Heart right ventricle (tissue), 16 donors: ENCODE results near the gene GPRC5C. TPM values are rescaled to one million over a fixed set of nuclear protein-coding genes. Genes with fewer than 3 reads are reported as not detected.

Experiments used
- ATAC-seq, 8 donors: fragments of 200-7000 bp; cut with Tn5 transposase; one replicate each; pipeline ENCODE4 v1.9.1; 2020; ENCODE audit warnings: mild to moderate bottlenecking in 8 of 8, moderate library complexity in 8 of 8, moderate number of reproducible peaks in 1 of 8
- DNase-seq, 2 donors: peaks; one replicate each; pipeline ENCODE4 v3.0.0-alpha.2; 2020
- H3K27ac ChIP-seq, 10 donors: fragments of 200-600 bp; sonication (generic) in 2 of 10; one replicate each; pipeline versions ENCODE4 v1.5.0 to v1.8.0; 2020 to 2022; ENCODE audit warnings: mild to moderate bottlenecking in 3 of 10
- H3K27me3 ChIP-seq, 7 donors: fragments of 200-600 bp; one replicate each; pipeline ENCODE4 v1.8.0; 2021 to 2022; ENCODE audit warnings: mild to moderate bottlenecking in 2 of 7
- H3K36me3 ChIP-seq, 9 donors: fragments of 200-600 bp; sonication (generic) in 1 of 9; one replicate each; pipeline versions ENCODE4 v1.5.0 to v1.8.0; 2020 to 2022; ENCODE audit warnings: mild to moderate bottlenecking in 2 of 9
- H3K4me1 ChIP-seq, 9 donors: fragments of 200-600 bp; sonication (generic) in 1 of 9; one replicate each; pipeline versions ENCODE4 v1.5.0 to v1.8.0; 2020 to 2022; ENCODE audit warnings: mild to moderate bottlenecking in 4 of 9
- H3K4me3 ChIP-seq, 10 donors: fragments of 200-600 bp; sonication (generic) in 2 of 10; one replicate each; pipeline versions ENCODE4 v1.5.0 to v1.8.0; 2020 to 2022; ENCODE audit warnings: mild to moderate bottlenecking in 7 of 10, moderate library complexity in 2 of 10
- H3K9me3 ChIP-seq, 11 donors: fragments of 200-600 bp in 10 of 11; sonication (generic) in 2 of 11; one replicate each; pipeline versions ENCODE4 v1.5.0 to v1.8.0; 2013 to 2022; ENCODE audit warnings: mild to moderate bottlenecking in 2 of 11, control low read depth in 1 of 11, moderate library complexity in 1 of 11
- CTCF ChIP-seq, 9 donors: fragments of 200-600 bp; sonication (generic) in 2 of 9; IDR thresholded peaks; one replicate each; pipeline versions ENCODE4 v1.5.0 to v1.8.0; 2021 to 2022; ENCODE audit warnings: antibody characterized with exemption in 9 of 9, mild to moderate bottlenecking in 5 of 9, moderate library complexity in 1 of 9
- WGBS, 2 donors: extraction: QIAGEN DNeasy Blood & Tissue Kit; methylation state at CpG; one replicate each; pipeline ENCODE4 v1.1.7; 2013; ENCODE audit warnings: inconsistent platforms in 1 of 2; 5-methylcytosine and 5-hydroxymethylcytosine counted together
- intact Hi-C, 10 donors: fragments of 100-400 bp; cut with DNase I; formaldehyde crosslinking; loops; one replicate each; pipeline versions ENCODE4 v1.11.1 to v1.14.2; 2022
- polyA plus RNA-seq, 2 donors: library from polyadenylated mRNA; stranded (reverse); fragments of 200-250 nt; gene quantifications; one replicate each; pipeline ENCODE4 v1.2.3, GENCODE V29; 2013
- total RNA-seq, 10 donors: library from RNA; stranded (reverse); fragmentation: NEBNext Ultra II Directional in 3 of 10; extraction: Animal tissue kit (Norgen Biotek cat#: 25700) in 3 of 10; gene quantifications; one replicate each; pipeline versions ENCODE4 v1.2.1 to v1.2.4, GENCODE V29; 2021 to 2023
- donor health status: Arrhythmogenic right ventricular cardiomyopathy.
- donor health status: ischemic (EF 13 %, LVEDD 7.1; RV severe dilation, severe dysfunction).
- donor health status: healthy with polysubstance abuse.
- donor health status: DM: no; HTN: yes; CAD: no.
- donor health status: DM: no; HTN: no; CAD: no.
- donor health status: ischemic (EF 25% LVEDD 6.9; RV normal size, moderate dysfunction).
- donor health status: ischemic (EF 25% LVEDD 5.7; RV mildly dilated, moderate dysfunction).
- donor health status: healthy.
- donor health status: DM: yes; HTN: yes; CAD: no.
- donor health status: Ischemic cardiomyopathy.
- donor health status: ischemic (EF 35%, LVEDD 5.7; RV mildly dilated, moderate dysfunction).
- donor health status: nonischemic (EF 11% LVEDD 7.7; RV severe dilation, severe dysfunction).
- donor health status: DM: yes; HTN: yes; CAD: no.
- donor health status: PGD.
- donor health status: ischemic (EF 29% LVEDD 5.4; RV normal size, mild dysfunction).
- donor health status: nonischemic (EF 23%, LVEDD 6.1; RV moderate dilation, normal function).

GPRC5C gene
- total and polyA plus RNA-seq, 12 donors = 28.0 to 41.0 (median 32.5) TPM

GRCh38 chr17:74458835-74459234 lies 26.9 kb downstream of the GPRC5C start:
- Histone ChIP-seq H3K27me3 (peaks cover 0 to 5% (median 0%) of the 10 kb centered on the region in 7 donors), H3K9me3 (no peaks in the 10 kb centered on the region), H3K4me3 (no peak overlapping the region), H3K36me3 (no peaks in the 10 kb centered on the region), H3K4me1 (peaks cover 9 to 44% (median 25%) of the 10 kb centered on the region in 9 donors), H3K27ac (no peak overlapping the region)
- no peak for TF ChIP-seq CTCF (IDR thresholded peaks at IDR 0.05)
- no peak for DNase-seq
- intact Hi-C loops = loop anchor here in 8 of 10 donors (2.0 to 10.0 kb wide), 3 partner anchors 80 to 244 kb away; partner anchors contain the start of gene TTYH2 (in 6 of the 8)
- no peak for ATAC-seq
- 67 to 86% methylated on average over 3 of the region's 3 CpGs for WGBS, 2 donors

- 70 to 71% methylated on average over 7 of the region's 7 CpGs for WGBS, 2 donors
- H3K36me3 ChIP-seq = no peaks in the 10 kb centered on the region
- intact Hi-C loops = loop anchor here in 8 of 10 donors (2.0 to 10.0 kb wide), 3 partner anchors 81 to 245 kb away; partner anchors contain the start of gene TTYH2 (in 6 of the 8)
- peaks cover 7 to 43% (median 20%) of the 10 kb centered on the region in 9 donors for H3K4me1 ChIP-seq
- peaks cover 0 to 5% (median 0%) of the 10 kb centered on the region in 7 donors for H3K27me3 ChIP-seq
- H3K4me3 ChIP-seq = no peak overlapping the region
- no peak overlapping the region for H3K27ac ChIP-seq
- H3K9me3 ChIP-seq = no peaks in the 10 kb centered on the region
- no peak for TF ChIP-seq CTCF (IDR thresholded peaks at IDR 0.05)
- ATAC-seq (no peak), DNase-seq (no peak)
These were observed 27.7 kb downstream of the GPRC5C start for GRCh38 chr17:74459622-74460021.

GRCh38 chr17:74460241-74460640 lies 28.4 kb downstream of the GPRC5C start:
- Histone ChIP-seq H3K4me1 (peaks cover 4 to 42% (median 14%) of the 10 kb centered on the region in 9 donors), H3K9me3 (no peaks in the 10 kb centered on the region), H3K27me3 (peaks cover 0 to 5% (median 0%) of the 10 kb centered on the region in 7 donors), H3K4me3 (no peak overlapping the region), H3K36me3 (no peaks in the 10 kb centered on the region), H3K27ac (no peak overlapping the region)
- no peak for TF ChIP-seq CTCF (IDR thresholded peaks at IDR 0.05)
- 77 to 85% methylated on average over 2 of the region's 2 CpGs for WGBS, 2 donors
- intact Hi-C loops = no loop called here
- DNase-seq (no peak), ATAC-seq (no peak)

GRCh38 chr17:74460996-74461395 lies 29.1 kb downstream of the GPRC5C start:
- H3K36me3 ChIP-seq = no peaks in the 10 kb centered on the region
- H3K9me3 ChIP-seq = no peaks in the 10 kb centered on the region
- H3K27ac ChIP-seq = peak overlapping the region in 1 of 10 donors; percentile 31
- no peak overlapping the region for H3K4me3 ChIP-seq
- intact Hi-C loops = no loop called here
- DNase-seq (no peak), ATAC-seq (no peak)
- no peak for TF ChIP-seq CTCF (IDR thresholded peaks at IDR 0.05)
- H3K4me1 ChIP-seq = peaks cover 3 to 44% (median 12%) of the 10 kb centered on the region in 9 donors
- peaks cover 0 to 6% (median under 1%) of the 10 kb centered on the region in 7 donors for H3K27me3 ChIP-seq
- WGBS, 2 donors = 92 to 96% methylated on average over 7 of the region's 7 CpGs
